T47D (cell line): ENCODE results near the gene TBL1X.
A peak's percentile ranks its signal among the peaks of the same experiment; 100 is the strongest.

ENCODE experiments used
- DNase-seq, 2 experiments: peaks; one replicate each; pipeline versions ENCODE4 v3.0.0 to v3.0.0-alpha.2; 2011 to 2012; ENCODE audit warnings: low read depth in 1 of 2, low spot score in 1 of 2
- JUND ChIP-seq: IDR thresholded peaks from 2 replicates; pipeline ENCODE4 v1.6.1; 2012; ENCODE audit warnings: low read depth
- in situ Hi-C: cut with HindIII; loops from 2 replicates; pipeline ENCODE4 v1.10.0; 2016; ENCODE audit warnings: low sequenced_read_pairs, low pct_unique_long_range_greater_than_20kb

Gene TBL1X

GRCh38 chrX:9785254-9785943, 320.5 kb downstream of the TBL1X start:
- DNase-seq: no peak
- in situ Hi-C loops: no loop called here
- TF ChIP-seq JUND: no peak

DNA sequence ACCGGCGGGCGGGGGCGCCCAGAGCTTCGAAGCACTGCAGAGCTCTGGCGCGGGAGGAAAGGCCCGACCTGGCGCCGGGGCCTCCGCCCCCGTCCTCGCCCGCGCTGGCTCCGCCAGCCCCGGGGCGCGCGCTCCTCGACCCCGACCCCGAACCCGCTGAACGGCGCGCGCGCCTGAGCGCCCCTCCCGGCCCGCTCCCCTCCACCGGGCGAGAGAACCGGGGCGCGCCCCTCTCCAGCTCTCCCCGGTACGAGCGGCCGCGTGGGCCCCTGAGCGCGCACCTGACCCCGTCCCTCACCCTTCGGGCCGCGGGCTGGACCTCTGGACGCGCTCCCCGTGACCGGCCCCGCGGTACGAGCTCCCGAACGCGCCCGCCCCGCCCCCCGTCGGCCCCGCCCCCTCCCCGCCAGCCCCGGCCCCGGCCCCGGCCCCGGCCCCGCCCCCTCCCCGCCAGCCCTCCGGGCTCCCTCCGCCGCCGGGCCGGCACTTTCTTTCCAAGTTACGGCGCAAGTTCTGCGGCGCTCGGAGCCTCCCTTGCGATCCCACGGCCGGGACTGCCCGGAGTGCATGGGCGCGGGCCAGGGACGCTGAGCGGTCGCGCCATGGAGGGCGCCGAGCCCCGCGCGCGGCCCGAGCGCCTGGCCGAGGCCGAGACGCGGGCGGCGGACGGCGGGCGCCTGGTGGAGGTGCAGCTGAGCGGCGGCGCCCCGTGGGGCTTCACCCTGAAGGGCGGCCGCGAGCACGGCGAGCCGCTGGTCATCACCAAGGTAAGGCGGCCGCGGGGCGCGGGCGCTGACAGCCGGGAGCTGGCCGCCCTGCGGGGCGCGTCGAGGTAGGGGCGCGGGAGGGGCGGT, 321.3 kb downstream of the TBL1X start, which contains the start of gene SHROOM2:
TSS of gene SHROOM2 (plus strand) at position 486 of the 854 bp plus-strand sequence. CDS start at position 603, 117 bp downstream.
- DNase-seq: peak; percentile 41 to 60
- in situ Hi-C loops: no loop called here
- TF ChIP-seq JUND: no peak

GRCh38 chrX:9786798-9787635, 322.2 kb downstream of the TBL1X start:
- peak in 1 of 2 experiments; percentile 53 for DNase-seq
- TF ChIP-seq JUND: no peak
- in situ Hi-C loops: no loop called here

GRCh38 chrX:9788911-9789310, 324.1 kb downstream of the TBL1X start:
- in situ Hi-C loops: no loop called here
- TF ChIP-seq JUND: no peak
- DNase-seq: peak; percentile 56 to 93

DNA sequence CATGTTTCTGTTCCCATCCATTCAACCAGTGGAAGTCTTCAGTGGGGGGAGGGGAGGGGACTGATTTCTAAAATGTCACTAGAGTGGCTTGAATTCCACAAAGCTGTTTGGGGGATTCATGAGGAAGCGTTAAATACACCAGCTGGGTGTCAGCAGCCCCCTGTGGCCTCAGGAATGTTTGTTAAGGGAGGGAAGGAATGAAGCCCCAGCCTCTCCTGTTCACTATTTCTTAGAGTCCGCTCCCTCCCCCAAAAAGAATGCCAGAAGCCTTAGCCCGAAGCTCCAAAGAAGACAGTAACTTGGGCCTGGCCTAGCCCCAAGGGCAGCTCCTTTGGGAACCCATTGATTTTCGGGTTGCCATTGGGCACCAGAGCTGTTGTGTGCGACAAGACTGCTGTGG, 324.7 kb downstream of the TBL1X start:
- DNase-seq: no peak
- no peak for TF ChIP-seq JUND
- in situ Hi-C loops: no loop called here
